GM12891 (cell line): Measurements from ENCODE around the gene ADIPOR2.

Experiments
- DNase-seq: peaks from one replicate; pipeline ENCODE4 v3.0.0; 2011; ENCODE audit warnings: low spot score; ENCODE audit not compliant: insufficient read length
- FAIRE-seq: peaks from 2 replicates; lab custom pipeline; 2011; peaks lifted over from hg19 to GRCh38; lab: Jason Lieb, UNC
- PAX5 ChIP-seq: IDR thresholded peaks from 2 replicates; pipeline ENCODE4 v1.6.1; 2011; ENCODE audit warnings: low read length, moderate library complexity, mild to moderate bottlenecking; ENCODE audit not compliant: insufficient read depth, severe bottlenecking
- POLR2A ChIP-seq: IDR thresholded peaks from 2 replicates; pipeline ENCODE4 v1.6.1; 2011; ENCODE audit warnings: low read depth, low read length, control low read depth
- POLR2AphosphoS5 ChIP-seq: IDR thresholded peaks from 2 replicates; pipeline ENCODE4 v1.6.1; 2011; ENCODE audit warnings: low read depth, low read length, control low read depth
- POU2F2 ChIP-seq: IDR thresholded peaks from 2 replicates; pipeline ENCODE4 v1.6.1; 2011; ENCODE audit warnings: low read depth, mild to moderate bottlenecking, control low read depth, low read length, moderate library complexity
- SPI1 ChIP-seq: IDR thresholded peaks from 2 replicates; pipeline ENCODE4 v1.6.1; 2011; ENCODE audit warnings: low read depth, low read length, control low read depth
- TAF1 ChIP-seq: IDR thresholded peaks from 2 replicates; pipeline ENCODE4 v1.6.1; 2011; ENCODE audit warnings: low read depth, low read length, control low read depth

Gene ADIPOR2

DNA sequence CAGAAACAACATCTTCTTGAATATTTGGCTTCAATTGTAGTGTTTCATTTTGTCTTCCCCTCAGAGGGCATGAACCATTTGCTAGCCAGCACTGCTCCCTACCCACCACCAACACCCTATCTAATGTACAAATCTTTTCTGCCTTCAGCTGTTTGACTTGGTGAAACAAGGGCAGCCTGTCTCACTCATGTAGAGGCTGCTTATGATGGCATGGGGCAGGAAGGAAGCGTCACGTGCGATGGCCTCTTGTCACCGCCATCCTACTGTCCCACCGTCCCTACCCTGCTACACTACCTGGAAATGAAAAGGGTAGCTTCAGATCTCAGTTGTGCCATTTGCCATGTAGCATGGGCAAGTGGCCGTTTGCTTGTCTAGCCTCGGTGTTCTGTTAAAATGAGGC, 99.6 kb downstream of the ADIPOR2 start:
- DNase-seq (no peak), FAIRE-seq (no peak)
- TF ChIP-seq POU2F2 = no peak
- TF ChIP-seq SPI1 = no peak
- TF ChIP-seq POLR2AphosphoS5 = no peak
- no peak for TF ChIP-seq PAX5
- no peak for TF ChIP-seq TAF1
- no peak for TF ChIP-seq POLR2A

DNA sequence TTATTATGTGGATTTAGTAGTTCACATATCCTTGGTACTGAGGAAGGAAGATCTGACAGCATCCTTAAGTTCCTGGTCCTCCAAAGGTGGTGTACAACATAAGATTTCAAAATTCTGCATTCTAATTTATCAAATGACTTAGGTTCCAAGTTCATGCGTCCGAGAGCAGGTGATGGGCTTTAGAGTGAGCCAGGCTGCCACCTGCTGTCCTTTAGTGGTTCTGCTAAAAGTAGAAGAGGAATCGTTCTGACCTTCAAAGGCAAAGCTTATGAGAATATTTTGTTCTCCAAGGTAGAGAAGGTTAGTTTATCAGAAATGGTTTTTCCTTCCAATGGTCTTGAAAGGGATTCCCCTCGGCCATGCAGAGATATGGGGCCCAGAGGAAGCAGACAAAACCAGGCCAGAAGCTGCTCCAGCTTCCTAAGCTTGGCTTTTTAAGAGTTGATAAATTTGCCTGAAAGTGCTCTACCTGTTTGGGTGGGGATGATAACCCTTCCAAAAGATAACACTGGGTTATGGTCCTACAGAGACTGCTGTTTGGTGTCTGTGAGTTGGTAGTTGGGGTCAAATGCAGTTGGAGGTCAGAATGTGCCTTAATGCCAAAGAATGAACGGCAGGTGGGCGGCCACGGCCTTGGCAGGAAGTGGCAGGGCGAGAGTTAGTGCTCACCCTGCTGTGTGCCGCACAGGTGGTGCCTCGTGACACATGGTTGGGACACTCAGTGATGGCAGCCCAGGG, 100.4 kb downstream of the ADIPOR2 start:
- FAIRE-seq = peak; percentile 92

DNA sequence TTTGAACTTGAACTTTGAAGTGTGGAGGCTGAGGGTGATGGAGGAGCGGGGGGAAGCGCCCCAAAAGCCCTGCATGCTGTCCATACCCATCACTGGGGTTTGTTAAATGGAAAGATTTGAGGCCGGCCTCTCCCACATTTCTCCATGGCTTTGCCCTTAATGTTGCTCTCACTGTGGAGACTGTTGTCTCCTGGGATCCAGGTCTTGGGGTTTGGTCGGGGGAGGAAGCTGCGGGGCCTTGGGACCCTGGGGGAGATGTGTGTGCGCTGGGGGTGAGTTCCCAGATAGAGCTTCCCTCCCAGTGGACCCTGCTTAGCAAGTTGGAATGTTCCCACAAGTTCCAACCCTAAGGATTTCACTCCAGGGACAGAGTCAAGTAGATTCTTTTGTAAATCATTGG, 101.5 kb downstream of the ADIPOR2 start:
- FAIRE-seq (no peak), DNase-seq (no peak)

More for the DNA sequence above, 100.4 kb downstream of the ADIPOR2 start:
- no peak for DNase-seq
- no peak for TF ChIP-seq SPI1
- TF ChIP-seq POLR2A = no peak
- no peak for TF ChIP-seq TAF1
- TF ChIP-seq POLR2AphosphoS5 = no peak
- TF ChIP-seq PAX5 = no peak
- TF ChIP-seq POU2F2 = no peak

DNA sequence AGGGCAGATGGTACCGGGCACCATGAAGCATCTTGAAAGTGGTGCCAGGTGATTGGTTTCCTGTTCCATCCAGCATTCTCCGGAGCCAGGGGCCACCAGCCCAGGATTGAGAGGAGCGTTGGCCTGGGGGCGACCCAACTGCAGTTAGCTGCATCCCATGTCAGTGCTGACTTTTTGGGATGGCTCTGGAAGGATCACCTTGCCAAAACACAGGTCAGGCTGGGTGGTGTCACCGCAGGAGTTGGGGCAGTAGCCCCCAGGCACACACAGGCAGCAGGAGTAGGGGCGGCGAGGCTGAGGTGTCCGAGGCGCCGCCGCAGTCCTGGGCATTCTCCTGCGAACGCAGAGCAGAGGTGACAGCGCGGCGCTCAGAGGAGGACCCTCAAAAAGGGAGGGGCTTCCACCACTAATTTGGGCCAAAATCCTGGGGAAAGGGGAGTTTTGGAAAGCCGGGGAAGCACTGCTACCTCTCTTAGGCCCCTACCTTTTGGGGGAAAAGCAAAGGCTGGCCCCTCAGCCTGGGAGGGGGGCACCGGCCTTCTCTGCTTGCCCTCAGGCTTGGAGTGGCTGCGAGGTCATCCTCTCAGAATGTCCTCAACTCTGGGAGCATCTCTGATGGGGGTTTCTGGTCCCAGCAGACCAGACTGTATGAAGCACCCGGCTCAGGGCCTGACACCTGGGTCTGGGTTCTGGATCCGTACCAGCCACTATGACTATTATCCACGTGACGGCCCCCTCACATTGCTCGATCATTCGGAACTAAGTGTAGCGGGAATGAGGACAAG, 102.7 kb downstream of the ADIPOR2 start:
- FAIRE-seq (no peak), DNase-seq (no peak)
- no peak for TF ChIP-seq SPI1
- no peak for TF ChIP-seq TAF1
- TF ChIP-seq PAX5 = no peak
- no peak for TF ChIP-seq POLR2AphosphoS5
- TF ChIP-seq POU2F2 = no peak
- no peak for TF ChIP-seq POLR2A

More for the DNA sequence above, 101.5 kb downstream of the ADIPOR2 start:
- no peak for TF ChIP-seq TAF1

DNA sequence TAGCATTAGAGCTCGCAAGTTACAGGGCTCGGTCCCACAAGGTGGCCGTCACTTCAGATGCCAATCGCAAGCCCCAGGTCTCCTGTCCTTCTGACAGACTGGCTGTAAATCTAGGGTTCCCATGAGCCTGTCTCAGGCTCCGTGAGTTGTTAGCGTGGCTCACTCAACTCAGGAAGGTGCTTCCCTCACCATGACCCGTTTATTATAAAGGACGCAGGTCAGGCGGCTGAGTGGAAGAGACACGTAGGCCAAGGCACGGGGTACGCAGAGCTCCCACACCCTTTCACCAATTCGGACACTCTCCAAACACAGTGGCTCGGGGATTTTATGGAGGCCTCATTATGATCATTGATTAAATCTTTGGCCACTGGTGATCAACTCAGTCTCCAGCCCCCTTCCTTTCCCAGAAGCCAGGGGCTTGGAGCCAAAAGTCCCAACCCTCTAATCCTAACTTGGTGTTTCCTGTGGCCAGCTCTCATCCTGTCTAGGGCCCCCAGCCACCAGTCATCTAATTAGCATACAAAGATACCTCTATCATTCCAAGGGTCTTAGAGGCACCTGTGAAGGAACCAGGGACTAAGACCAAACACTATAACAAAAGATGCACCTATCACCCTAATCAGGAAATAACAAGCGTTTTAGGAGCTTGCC, 103.7 kb downstream of the ADIPOR2 start:
- no peak for DNase-seq
- no peak for FAIRE-seq
- TF ChIP-seq TAF1 (no peak), POLR2AphosphoS5 (no peak), PAX5 (no peak), SPI1 (no peak), POLR2A (no peak), POU2F2 (no peak)

DNA sequence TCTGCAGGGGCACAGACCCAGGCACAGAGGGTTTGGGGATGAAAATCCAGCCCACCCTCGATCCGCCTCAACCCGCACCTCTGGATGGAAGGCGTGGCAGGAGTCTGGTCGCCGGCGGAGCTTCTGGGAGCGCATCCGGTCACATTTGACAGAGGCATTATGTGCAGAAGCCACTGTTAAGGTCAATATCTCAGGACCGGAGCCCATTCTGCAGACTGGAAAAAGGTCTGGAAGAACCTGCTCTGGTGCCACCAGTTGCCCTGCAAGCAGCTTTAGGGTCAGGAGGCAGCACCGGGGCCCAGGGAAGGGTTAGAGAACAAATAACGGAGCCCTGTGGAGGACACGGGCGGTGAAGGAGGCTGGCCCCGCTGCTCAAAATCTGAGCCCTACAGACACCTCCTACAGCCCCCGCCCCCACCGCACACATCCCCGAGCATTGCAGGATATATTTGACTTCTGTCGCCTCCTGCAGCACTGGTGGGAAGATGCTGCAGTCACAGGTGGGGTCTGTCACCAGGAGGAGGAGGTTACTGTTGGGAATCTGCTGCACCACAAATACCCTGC, 104.4 kb downstream of the ADIPOR2 start:
- FAIRE-seq (no peak), DNase-seq (no peak)
- TF ChIP-seq POLR2AphosphoS5 (no peak), SPI1 (no peak), PAX5 (no peak), TAF1 (no peak), POU2F2 (no peak), POLR2A (no peak)

DNA sequence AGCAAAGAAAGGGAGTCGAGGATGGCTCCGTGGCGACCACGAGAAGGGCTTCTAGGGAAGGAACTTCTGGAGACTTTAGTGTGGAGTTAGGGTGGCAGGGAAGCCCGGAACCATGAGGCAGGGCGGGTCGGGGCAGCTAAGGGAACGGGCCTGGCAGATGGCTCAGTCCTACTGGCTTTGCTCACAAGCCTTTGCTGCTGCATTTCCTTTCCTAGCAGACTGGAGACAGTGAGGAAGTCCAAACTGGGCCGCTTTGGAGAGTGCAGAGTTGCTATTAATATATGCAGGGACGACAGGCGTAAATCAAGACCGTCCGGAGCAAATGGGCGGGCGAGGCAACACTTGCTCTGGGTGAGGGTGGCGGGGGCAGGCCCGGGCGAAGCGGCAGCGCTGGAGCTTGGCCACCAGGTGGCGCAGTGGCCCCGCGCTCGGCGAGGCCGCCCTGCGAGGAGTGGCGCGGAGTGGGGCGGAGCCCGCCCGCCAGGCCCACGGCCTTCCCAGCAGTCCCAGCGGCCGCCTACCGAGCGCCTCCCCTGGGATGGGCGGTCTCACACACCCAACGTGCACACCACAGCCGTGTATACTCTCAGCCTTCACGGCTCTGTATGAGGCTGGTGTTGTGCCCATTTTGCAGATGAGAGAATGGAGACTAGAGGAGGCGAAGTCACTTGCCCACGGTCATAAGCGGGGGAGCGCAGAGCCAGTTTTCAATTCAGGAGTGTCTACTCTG, 105.1 kb downstream of the ADIPOR2 start:
- TF ChIP-seq POLR2AphosphoS5 = peak; percentile 81
- no peak for TF ChIP-seq PAX5
- TF ChIP-seq SPI1 = no peak
- TF ChIP-seq POU2F2 = no peak
- TF ChIP-seq TAF1 = peak; percentile 61; the same call in 1 of the 2 replicates
- TF ChIP-seq POLR2A = peak; percentile 76
- FAIRE-seq (peak; percentile 100), DNase-seq (peak; percentile 96)

DNA sequence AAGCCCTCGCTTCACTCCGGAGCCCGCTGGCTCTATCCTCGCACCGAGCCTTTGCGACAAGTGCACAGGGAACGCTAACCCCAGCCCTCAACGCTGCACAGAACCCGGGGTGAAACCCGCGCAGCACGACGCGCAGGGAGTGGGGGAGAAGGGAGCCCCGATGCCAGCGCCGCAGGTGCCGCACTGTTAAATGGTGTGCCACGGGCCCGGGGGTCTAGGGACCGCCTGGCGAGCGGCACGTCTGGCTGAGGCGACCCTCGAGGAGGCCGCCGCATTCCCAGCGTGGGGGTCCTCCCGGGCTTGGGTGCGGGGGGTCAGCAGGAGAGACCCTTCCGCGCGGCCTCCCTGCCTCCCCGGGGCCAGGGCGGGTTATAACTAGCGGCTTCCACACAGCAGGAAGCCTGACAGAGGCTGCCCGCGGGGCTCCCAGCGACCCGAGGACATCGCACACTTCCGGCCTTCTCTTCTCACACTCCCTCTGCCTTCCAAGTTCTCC, 105.7 kb downstream of the ADIPOR2 start:
- no peak for TF ChIP-seq POLR2A
- TF ChIP-seq POU2F2 = no peak
- TF ChIP-seq SPI1 = no peak
- TF ChIP-seq POLR2AphosphoS5 = no peak
- no peak for TF ChIP-seq TAF1
- TF ChIP-seq PAX5 = no peak
- FAIRE-seq (no peak), DNase-seq (no peak)
